Embryonic facial prominence (tissue), 1 donor: ENCODE measurements around the gene P2RX3.

ENCODE experiments used
- DNase-seq: peaks from one replicate; pipeline ENCODE4 v3.0.0-alpha.2; 2016; ENCODE audit errors: extremely low spot score

Gene P2RX3

DNA sequence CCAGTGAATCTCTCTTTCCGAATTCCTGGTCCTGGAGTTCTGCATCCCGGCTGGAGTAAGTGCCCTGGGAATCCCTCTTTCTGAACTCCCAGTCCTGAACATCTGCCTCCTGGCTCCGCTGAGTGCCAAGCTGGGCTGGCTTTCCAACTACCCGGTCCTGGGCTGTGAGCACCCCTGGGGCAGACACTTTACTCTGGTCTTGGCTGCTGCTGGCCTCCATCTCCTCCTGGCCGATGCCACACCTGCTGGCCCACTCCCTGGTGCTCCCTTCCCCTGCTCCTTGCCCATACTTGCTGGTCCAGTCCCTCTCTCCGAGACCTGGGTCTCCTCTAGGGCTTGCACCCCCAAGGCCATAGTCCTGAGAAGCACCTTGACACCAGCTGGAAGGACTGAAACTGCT, 28.1 kb upstream of the P2RX3 start:
- no peak for DNase-seq

DNA sequence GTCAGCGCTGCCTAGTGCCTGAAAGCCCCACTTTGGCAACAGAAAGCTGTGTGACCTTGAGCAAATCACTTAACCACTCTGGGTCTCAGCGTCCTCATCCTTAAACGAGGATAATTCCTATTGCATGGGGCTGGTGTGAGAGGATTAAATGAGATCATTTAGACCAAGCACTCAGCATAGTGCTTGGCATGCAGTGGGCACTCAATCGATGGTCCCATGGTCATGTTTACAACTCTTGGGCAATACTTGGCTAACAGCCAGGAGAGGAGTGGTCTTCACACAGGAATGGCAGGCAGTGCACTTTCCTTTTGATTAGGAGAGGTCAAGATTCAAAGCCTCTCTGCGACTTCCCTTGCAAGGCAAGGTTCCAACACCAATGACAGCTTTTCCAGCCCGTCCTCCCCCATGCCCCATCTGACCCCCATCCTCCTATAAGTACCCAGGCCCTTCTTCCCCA, 27.5 kb upstream of the P2RX3 start:
- no peak for DNase-seq

DNA sequence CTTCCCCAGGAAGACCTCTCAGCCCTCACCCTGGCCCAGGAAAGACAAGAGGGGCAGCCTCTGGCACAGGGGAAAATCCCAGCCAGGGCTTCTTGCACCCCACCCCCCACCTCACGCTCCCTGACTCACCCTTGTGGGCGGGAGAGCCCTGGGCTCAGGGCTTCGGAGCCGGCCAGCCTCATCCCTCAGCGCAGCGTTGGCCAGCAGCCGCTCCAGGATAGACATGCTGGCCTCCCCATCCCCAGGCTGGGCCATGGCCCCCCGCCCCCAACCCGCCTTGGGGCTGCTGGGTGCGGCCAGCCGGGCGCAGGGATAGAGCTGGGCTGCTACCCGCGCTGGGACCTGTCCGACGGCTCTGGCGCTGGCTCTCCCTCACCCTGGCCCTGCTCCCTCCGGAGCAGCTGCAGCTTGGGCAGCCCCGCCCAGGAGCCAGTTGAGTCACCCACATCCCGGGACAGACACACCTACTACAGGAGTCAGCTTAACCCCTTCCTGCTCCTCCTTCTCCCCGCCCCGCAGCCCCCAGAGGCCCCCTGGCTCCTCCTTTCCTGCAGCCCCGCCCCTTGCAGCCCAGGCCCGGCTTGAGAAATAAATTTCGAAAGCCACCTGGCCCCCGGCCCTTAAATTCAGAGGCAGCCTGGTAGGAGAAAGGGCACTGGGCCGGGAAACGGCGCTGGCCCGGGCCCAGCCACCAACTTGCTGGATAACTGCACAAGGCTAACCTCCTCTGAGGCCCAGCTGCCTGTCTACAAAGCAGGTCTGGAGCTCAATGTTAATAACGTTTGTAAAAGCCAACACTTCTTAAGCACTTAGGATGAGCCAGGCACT, 26.8 kb upstream of the P2RX3 start:
- DNase-seq = no peak

DNA sequence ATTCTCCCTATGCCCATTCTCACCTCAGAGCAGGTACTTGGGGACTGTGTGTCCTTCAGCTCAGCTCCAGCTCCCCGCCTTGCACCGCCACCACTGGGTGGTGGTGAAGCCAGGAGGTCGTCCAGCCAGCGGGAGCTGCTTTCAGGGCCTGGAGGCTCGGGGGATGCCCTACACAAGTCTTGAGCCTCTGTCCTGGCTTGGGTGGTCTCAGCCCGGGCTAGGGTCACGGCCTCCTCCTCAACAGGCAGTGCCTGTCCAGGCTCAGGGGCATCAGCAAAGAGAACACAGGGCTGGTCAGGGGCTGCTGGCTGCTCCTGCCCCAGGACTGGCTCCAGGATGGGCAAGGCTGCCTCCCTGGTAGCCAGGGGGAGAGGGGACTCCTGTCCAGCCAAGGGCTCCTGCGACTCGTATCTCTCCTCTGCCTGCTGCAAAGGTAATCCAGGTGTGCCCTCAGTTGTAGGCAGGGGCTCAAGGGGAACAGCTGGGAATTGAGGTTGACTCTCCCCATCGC, 25.6 kb upstream of the P2RX3 start:
- DNase-seq = no peak

DNA sequence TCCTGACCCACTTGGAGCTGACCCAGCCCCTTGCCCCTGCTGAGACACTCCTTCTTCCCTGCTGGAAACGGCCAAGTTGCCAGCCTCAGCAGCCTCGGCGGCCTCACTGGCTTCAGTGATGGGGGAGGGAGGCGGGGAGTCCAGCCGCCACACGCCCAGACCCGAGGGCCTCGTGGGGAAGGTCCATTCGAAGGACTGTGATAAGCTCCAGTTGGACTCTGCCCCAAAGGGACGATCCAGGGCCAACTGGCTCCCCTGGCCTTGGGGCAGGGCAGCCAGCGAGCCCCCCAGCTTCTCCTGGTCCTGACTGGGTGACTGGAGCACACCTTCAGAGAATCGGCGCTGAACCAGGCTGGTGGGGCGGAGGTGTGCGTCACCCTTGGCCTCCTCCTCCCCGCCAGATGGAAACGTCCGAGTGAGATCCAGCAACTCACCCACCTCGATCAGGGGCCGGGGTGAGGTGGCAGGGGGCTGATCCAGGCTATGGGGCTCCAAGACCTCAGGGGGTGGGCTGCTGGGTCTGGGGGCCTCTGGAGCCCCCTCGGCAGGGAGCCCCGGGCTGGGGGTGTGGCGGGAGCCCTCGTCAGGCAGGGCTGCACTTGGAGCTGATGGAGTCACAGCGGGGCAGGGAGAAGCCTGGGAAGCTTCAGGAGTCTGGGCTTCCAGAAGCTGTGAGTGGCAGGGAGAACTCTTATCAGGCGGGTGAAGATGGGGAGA, 24.9 kb upstream of the P2RX3 start:
- no peak for DNase-seq

DNA sequence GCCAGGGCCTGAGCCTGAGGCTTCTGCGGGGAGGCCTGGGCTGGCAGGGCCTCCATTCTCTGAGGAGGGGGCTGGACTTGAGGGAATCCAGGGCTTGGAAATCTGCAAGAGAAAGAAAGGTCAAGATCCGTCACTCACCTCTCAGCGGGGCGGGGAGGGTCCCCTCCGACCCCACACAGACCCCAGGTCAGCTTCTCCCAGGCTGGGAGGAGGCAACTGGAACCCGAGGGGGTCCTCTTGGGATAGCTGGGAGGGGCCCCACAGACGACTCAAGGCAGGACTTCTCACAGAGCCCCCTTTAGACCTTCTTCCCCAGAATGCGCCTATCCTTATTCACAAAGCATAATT, 24.4 kb upstream of the P2RX3 start:
- no peak for DNase-seq

DNA sequence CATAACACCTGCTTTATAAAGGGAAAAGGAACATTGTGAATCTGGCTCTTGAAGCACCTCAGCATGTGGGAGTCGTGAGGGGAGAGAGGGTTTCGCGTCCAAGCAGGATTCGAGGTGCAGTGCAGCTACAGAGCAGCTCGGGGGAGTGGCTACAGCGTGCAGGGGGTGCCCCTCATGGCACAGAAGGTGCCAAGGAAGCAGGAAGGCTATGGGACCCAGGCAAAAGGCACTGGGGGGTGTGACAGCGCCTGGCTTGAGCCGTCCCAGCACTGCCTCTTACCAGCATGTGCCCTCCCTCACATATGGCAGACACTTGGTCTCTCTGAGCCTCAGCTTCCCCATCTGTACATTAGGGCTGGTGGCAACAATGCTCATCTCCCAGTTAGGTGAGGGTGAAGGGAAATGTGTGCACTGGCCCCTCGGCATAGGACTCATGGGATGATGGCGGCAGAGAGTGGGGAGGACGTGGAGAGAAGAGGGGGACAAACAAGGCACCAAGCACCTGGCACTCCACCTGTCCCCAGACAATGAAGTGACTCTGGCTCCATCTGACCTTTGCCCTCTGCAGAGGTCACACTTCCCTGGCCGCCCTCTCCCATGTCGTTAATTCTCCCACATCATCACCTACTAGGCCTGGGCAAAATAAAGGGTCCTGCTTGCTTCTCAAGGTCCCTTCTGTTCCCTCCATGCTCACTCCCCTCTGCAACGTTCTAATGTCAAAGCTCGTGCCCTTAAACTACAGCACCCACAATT, 23.8 kb upstream of the P2RX3 start:
- no peak for DNase-seq

DNA sequence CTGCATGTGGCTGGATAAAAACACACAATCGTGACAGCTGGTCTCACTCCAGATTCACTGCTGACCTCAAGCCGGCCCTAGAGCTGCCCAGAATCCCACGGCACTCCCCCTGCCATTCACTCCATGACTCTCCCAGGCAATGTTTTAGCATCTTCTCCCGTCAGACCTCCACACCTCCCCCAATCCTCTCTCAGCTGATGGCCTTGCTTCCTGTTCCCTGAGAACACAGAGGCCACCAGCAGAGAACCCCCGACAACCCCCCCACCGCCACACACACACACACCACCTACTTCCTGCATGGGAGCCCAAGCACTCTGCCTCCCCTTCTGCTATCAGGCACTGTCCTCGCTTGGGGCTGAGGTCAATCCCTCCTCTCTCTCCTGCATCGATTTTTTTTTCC, 22.7 kb upstream of the P2RX3 start:
- DNase-seq = no peak

DNA sequence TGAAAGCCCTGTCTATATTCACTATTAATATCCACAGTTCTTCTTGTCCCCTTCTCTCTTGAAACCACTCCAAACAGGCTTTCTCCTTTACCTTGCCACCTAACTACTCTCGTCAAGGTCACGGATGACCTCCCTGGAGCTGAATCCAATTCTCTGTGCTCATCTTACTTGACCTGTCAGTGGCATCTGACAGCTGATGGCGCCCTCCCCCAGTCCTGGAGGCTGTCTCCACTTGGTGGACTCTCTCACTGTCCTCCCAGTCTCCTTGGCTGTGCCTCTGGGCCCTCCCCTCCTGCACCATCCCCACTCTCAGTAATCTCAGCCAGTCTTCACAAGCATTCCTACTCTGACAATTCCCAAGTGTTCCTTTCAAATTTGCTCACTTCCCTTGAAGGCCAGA, 22.1 kb upstream of the P2RX3 start:
- DNase-seq = no peak

DNA sequence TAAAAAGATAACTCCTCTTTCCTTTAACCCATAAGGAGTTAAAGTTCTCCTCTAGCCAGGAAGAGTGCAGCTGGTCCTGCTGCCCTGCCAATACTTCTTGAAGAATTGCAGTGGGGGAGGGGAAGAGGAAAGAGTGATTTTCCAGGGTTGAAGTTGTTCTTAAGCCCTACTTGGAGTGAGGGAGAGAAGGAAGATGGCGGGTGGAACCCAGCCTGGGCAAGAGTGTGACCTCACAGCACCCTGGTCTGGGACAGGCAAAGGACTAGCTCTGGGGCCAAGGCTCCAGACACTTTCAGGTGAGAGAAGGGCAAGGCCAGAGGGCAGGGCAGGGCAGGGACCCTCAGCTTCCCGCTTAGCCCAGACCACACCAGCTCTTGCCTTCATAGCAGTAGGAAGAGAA, 20.0 kb upstream of the P2RX3 start:
- no peak for DNase-seq

DNA sequence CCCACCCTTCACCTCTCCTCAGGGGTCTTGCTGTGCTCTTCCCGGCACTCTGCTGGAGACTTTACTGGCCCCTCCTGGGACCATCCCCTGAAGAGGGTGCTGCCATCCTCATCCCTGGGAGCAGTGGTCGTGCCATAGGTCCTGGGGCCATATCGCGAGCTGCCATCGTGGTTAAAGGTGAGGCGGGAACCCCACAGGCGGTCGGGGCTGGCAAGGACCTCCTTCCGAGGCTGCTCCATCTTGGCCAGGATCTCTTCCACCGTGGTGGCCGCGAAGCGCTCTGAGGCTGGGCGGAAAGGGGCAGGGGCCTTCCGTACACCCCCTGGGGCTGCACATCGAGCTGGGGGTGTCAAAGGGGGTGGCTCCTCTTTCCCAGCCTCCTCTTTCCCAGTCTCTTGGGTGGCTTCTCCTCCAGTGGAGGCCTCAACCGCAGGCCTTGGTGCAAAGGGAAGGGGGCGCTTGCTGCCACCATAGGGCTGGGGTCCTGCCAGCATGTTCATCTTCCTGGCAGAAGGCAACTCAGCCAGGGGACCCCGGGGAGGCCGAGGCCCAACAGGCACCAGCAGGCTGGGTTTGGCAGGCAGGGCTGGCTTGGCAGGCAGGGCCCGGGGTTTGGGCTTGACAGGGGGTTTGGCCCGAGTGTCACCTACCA, 18.0 kb upstream of the P2RX3 start:
- DNase-seq = no peak

DNA sequence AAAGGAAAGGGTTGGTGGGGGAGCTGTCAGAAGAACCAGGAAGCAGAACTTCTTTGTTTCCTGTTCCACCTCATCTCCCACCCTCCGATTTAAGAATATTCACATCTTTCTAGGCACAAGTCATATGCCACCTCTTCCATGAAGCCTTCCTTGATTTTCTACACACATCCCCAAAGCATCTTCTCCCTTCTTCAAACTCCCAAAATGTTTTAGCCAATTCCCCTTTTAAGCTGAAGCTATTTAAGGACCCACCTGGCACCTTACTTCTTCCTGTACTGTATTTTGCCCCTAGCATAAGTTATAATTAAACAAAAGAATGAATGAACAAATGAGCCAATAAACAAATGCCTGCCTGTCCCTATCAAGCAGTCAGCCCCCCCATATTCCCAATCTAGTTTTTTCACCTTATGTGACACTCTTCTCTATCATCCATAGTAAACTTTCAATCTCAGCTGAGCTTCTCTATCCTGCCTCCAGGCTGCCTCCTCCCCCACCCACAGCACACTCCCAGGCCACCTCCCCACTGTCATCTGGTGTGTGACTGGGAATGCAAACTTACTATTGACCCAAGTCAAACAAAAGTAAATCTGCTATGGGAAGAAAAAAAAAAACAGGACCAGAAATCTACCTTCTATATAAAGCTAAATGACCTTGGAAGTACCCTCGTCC, 17.3 kb upstream of the P2RX3 start:
- no peak for DNase-seq

DNA sequence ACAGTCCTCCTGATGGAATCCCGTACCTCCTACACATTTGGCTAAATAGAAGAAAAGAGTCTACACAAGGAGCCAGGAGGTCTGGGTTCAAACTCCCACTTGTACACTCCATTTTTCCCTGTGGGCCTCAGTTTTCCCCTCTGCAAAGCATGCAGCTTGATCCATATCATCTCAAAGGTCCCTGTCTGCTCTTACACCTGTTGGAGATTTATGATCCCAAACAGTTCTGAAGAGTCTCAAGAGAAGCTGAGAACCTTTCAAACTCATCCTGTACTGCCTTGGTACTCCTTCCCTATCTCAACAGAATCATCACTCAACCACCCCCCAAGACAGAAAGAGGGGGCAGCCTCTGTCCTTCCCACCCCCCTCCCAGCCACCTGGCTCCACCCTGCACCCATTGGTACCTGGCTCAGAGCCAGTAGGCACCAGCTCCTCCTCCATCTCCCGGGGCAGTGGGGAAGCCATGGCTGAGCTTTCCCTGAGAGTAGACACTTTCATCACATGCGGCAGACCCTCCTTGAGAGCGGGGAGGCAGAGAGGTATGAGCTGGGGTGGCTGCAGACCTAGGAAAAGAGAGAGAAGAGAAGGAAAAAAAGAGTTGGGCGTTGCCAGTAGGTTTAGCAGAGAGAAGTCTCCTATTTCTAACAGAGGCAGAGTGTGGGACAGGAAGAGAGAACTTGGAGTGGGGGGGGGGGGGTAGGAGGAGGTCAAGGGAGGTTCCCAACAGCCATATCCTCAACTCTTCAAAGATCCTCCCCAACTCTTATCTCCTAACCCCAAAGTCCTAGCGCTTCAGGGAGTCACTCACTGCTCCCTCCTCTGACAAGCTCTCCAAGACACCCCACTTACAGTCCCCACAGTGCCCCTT, 16.5 kb upstream of the P2RX3 start:
- no peak for DNase-seq

DNA sequence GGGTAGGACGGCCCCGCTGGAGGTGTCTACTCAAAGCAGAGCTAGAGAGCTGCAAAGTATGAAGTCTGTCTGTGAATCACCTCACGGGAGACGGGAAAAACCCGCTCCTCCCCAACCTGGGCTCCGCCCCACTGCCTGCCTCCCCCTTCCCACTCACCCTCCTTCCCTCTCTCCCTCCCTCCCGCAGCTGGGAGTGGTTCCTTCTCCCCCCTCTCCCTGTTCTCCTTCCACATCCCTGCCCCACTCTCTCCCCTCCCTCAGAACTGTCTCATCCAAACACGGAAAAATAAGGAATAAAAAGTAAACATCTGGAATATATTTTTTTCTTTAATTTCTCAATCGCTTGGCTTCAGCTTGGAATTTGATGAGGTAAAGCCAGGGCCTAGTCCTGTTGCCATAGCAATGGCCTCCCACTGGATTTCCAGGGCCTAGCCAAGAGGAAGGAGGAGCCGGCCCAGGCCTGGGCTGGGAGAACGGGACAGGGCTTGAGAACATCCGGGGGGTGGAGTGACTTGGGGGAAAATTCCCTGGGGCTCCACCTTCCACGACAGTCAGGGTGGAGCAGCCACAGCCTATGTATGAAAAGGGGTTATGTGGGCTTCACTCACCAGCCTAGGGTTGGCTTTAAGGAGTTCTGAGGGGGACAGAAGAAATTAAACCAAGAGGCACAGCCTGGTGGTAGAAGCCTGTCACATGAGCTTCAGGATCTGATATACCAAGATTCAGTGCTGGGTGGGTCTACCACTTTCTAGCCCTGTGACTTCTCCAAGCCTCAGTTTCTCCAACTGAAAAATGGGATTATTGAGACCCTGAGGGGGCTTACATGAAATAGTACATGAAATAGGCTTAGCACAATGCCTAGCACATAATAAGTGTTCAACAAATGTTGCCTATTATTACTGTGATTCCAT, 15.6 kb upstream of the P2RX3 start:
- peak; percentile 92 for DNase-seq

DNA sequence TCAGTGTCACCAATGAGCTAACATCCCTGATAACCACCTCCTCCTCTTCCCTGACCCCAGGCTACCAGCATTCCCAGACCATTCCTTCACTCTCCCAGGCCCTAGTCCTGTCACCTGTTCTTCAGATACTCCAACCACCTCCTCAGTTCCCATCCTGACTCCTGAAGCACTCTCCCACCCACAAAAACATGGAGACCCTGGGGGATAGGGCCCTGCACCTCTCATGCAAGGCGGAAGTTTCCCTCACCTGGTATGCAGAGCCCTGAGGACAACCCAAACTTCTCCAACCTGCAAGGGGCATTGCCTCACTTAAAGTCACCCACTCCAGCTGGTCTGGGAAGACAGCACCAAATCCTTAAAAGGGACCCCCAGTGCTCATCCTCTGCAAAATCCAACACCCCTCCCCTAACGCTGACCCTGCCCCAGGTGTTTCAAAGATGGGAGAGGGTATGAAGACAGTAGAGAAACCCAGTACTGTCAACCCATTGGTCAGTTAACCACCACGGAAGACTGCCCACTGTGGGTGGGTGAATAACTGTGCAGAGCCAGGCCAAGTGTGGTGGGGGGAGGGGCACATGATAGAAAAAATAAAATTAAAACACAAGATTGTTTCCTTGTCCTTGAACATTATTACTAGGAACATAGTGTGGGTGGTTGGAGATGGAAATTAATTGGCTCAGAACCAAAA, 14.8 kb upstream of the P2RX3 start:
- no peak for DNase-seq

DNA sequence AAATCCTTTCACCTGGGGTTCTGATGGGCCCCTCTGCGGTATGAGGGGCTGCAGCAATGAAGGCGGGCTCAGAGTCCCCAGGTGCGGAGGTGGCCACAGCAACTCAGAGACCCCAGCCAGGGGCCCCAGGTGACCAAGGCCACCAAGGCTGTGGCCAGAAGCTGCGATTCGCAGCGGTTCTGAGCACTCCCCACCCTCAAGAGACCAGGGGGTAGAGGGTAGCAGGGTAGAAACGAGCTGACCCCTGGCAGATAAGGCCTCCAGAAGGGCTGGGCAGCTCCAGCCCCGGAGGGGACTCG, 14.3 kb upstream of the P2RX3 start:
- no peak for DNase-seq

DNA sequence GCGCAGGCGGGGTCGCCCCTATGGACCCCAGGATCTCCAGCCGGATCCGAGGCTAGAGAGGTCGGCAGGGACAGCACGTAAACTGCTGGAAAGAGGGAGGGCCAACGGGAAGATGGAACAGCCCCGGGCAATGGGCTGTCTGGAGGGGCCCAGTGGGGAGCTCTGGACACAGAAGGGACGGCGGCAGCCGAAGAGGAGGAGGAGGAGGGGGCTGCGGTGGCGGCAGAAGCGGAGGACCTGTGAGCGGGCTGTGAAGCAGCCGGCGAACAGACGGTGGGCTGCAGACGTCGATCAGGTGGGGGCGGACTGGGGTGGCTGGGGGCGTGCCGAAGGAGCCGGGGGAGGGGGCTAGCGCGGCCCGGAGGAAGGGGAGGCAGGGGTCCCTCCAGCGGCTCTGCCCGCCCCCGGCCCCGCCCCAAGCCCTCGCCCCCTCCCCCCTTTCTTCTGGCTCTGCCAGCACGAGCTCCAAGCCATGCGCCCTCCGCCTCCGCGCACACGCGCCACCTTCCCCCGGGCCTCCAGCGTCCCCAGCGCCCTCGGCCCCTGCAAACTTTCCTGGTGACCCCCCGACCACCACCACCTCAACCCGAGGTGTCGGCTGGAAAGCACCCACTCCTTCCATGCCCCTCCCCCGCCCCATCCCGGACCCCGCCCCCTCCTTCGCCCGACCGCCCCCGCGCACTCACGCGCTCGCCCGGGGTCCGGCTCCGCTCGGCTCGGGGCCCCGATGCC, 13.8 kb upstream of the P2RX3 start:
- peak; percentile 79 for DNase-seq
